ENCODE results near the gene CSRNP2. TPM values are rescaled to one million over a fixed set of nuclear protein-coding genes. Genes with fewer than 3 reads are reported as not detected.

The CSRNP2 gene
- total and polyA plus RNA-seq, 2 donors (not counting 1 experiment from before 2014, with no cell fraction given), result 19.8 to 21.4 TPM

DNA sequence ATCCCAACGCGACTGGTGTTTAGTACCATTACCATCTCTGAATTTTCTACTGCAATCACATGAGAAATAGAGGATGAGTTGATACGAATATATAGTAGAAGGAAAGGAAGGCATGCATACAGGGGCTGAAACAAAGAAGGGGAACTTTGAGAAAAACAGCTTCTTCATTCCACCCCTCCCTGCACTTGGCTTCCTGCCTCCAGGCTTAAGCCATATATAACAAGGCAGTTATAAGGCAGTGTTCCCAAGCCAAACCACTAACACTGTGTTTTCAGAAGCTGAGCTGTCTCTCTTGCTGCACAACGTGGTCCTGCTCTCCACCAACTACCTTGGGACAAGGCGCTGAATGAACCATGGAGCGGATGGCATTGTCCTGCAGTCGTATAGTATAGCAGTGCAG, 24.3 kb downstream of the CSRNP2 start:
- Histone ChIP-seq H3K79me2 (ENCODE audit: control insufficient read depth, insufficient read depth, low read length) (no peaks in the 10 kb centered on the region), H3K4me3 (replicated peaks in 1 of 4; ENCODE audit: control extremely low read depth in 1 of 4, insufficient read depth in 1 of 4, low read depth in 3 of 4, low read length in 4 of 4) (no peak overlapping the region), H3K4me1 (ENCODE audit: control insufficient read depth, extremely low read depth, insufficient read depth, low read length) (no peaks in the 10 kb centered on the region), H4K20me1 (ENCODE audit: control insufficient read depth, extremely low read depth, insufficient read depth, low read length) (no peaks in the 10 kb centered on the region), H3K27me3 (ENCODE audit: control insufficient read depth, insufficient read depth, low read length) (no peaks in the 10 kb centered on the region), H3K4me2 (ENCODE audit: extremely low read depth, insufficient read depth, low read length) (no peak overlapping the region), H3K9ac (ENCODE audit: insufficient read depth, low read length) (no peak overlapping the region), H2AFZ (ENCODE audit: low read length) (no peak overlapping the region), H3K36me3 (ENCODE audit: control insufficient read depth, insufficient read depth, low read length) (peaks cover 18% of the 10 kb centered on the region), H3K9me3 (ENCODE audit: control insufficient read depth, insufficient read depth, low read depth, low read length) (no peaks in the 10 kb centered on the region), H3K27ac (ENCODE audit: insufficient read depth, low read length) (no peak overlapping the region)
- TF ChIP-seq CTCF (conservative IDR thresholded peaks at IDR 0.05 in 1 of 2, IDR thresholded peaks at IDR 0.05 in 1 of 2; ENCODE audit: low read depth in 1 of 2, low read length in 2 of 2), result no peak
- TF ChIP-seq EZH2 (IDR thresholded peaks at IDR 0.05; ENCODE audit: low read length, missing control alignments), result no peak
- no peak for DNase-seq (ENCODE audit: low read depth in 2 of 2)

- H3K27ac ChIP-seq (ENCODE audit: insufficient read depth, low read length), result no peak overlapping the region
- H3K79me2 ChIP-seq (ENCODE audit: control insufficient read depth, insufficient read depth, low read length), result no peaks in the 10 kb centered on the region
- no peak overlapping the region for H3K4me2 ChIP-seq (ENCODE audit: extremely low read depth, insufficient read depth, low read length)
- no peaks in the 10 kb centered on the region for H3K4me1 ChIP-seq (ENCODE audit: control insufficient read depth, extremely low read depth, insufficient read depth, low read length)
- H3K9me3 ChIP-seq (ENCODE audit: control insufficient read depth, insufficient read depth, low read depth, low read length), result no peaks in the 10 kb centered on the region
- H3K27me3 ChIP-seq (ENCODE audit: control insufficient read depth, insufficient read depth, low read length), result no peaks in the 10 kb centered on the region
- peaks cover 11% of the 10 kb centered on the region for H3K36me3 ChIP-seq (ENCODE audit: control insufficient read depth, insufficient read depth, low read length)
- no peak overlapping the region for H2AFZ ChIP-seq (ENCODE audit: low read length)
- DNase-seq (ENCODE audit: low read depth in 2 of 2), result peak; percentile 49 to 51
- no peak for TF ChIP-seq CTCF (conservative IDR thresholded peaks at IDR 0.05 in 1 of 2, IDR thresholded peaks at IDR 0.05 in 1 of 2; ENCODE audit: low read depth in 1 of 2, low read length in 2 of 2)
- no peak for TF ChIP-seq EZH2 (IDR thresholded peaks at IDR 0.05; ENCODE audit: low read length, missing control alignments)
- no peak overlapping the region for H3K4me3 ChIP-seq (replicated peaks in 1 of 4; ENCODE audit: control extremely low read depth in 1 of 4, insufficient read depth in 1 of 4, low read depth in 3 of 4, low read length in 4 of 4)
- H3K9ac ChIP-seq (ENCODE audit: insufficient read depth, low read length), result no peak overlapping the region
- H4K20me1 ChIP-seq (ENCODE audit: control insufficient read depth, extremely low read depth, insufficient read depth, low read length), result no peaks in the 10 kb centered on the region
Observed at GRCh38 chr12:51056242-51056641, 27.2 kb downstream of the CSRNP2 start.

DNA sequence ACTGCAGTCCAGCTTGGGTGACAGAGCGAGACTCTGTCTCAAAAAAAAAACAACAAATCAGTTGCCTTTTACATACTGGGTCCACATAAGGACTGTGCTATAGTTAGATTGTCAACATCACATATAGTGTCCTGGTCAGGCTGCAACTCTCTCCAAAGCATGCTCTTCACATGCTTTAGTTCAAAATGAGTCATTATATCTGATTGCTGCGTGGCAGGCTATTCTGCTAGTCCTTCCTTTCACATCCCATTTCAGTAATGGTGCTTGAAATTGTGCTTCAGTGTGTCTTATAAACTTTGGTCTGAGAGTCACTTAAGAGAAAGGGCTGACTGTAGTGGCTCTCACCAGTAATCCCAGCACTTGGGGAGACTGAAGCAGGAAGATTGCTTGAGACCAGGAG, 28.3 kb downstream of the CSRNP2 start:
- peaks cover 11% of the 10 kb centered on the region for H3K36me3 ChIP-seq (ENCODE audit: control insufficient read depth, insufficient read depth, low read length)
- no peaks in the 10 kb centered on the region for H4K20me1 ChIP-seq (ENCODE audit: control insufficient read depth, extremely low read depth, insufficient read depth, low read length)
- no peak overlapping the region for H3K9ac ChIP-seq (ENCODE audit: insufficient read depth, low read length)
- no peak overlapping the region for H3K4me3 ChIP-seq (replicated peaks in 1 of 4; ENCODE audit: control extremely low read depth in 1 of 4, insufficient read depth in 1 of 4, low read depth in 3 of 4, low read length in 4 of 4)
- TF ChIP-seq CTCF (conservative IDR thresholded peaks at IDR 0.05 in 1 of 2, IDR thresholded peaks at IDR 0.05 in 1 of 2; ENCODE audit: low read depth in 1 of 2, low read length in 2 of 2) (no peak), EZH2 (IDR thresholded peaks at IDR 0.05; ENCODE audit: low read length, missing control alignments) (no peak)
- H3K27me3 ChIP-seq (ENCODE audit: control insufficient read depth, insufficient read depth, low read length), result no peaks in the 10 kb centered on the region
- H3K27ac ChIP-seq (ENCODE audit: insufficient read depth, low read length), result no peak overlapping the region
- DNase-seq (ENCODE audit: low read depth in 2 of 2), result no peak
- H3K4me2 ChIP-seq (ENCODE audit: extremely low read depth, insufficient read depth, low read length), result no peak overlapping the region
- H3K4me1 ChIP-seq (ENCODE audit: control insufficient read depth, extremely low read depth, insufficient read depth, low read length), result no peaks in the 10 kb centered on the region
- no peak overlapping the region for H2AFZ ChIP-seq (ENCODE audit: low read length)
- no peaks in the 10 kb centered on the region for H3K9me3 ChIP-seq (ENCODE audit: control insufficient read depth, insufficient read depth, low read depth, low read length)
- H3K79me2 ChIP-seq (ENCODE audit: control insufficient read depth, insufficient read depth, low read length), result no peaks in the 10 kb centered on the region

Data from fibroblast of lung (primary cell).